Gastrocnemius medialis (tissue), 4 donors: ENCODE results near the gene SHC1. TPM values are rescaled to one million over a fixed set of nuclear protein-coding genes. Genes with fewer than 3 reads are reported as not detected.
A peak's percentile ranks its signal among the peaks of the same experiment; 100 is the strongest.

Experiments used
- ATAC-seq, 2 donors: fragments of 150-250 bp; one replicate each; pipeline ENCODE4 v1.9.1; 2016
- DNase-seq, 2 donors: peaks; one replicate each; pipeline ENCODE4 v3.0.0-alpha.2; 2019
- H3K27ac ChIP-seq, 4 donors: fragments of 200-600 bp; sonication (generic); 1 replicate in 1 of 4; 2 replicates in 3 of 4; pipeline ENCODE4 v1.5.1; 2016 to 2018; ENCODE audit warnings: mild to moderate bottlenecking in 2 of 4, moderate library complexity in 1 of 4
- H3K27me3 ChIP-seq, 3 donors: fragments of 200-600 bp; sonication (generic) in 2 of 3; 1 replicate in 1 of 3; 2 replicates in 2 of 3; pipeline versions ENCODE4 v1.5.1 to v1.6.0; 2016 to 2019; ENCODE audit warnings: mild to moderate bottlenecking in 1 of 3, moderate library complexity in 1 of 3
- H3K36me3 ChIP-seq, 2 donors: fragments of 200-600 bp; sonication (generic) in 1 of 2; one replicate each; pipeline ENCODE4 v1.5.1; 2017 to 2018
- H3K4me1 ChIP-seq, 2 donors: fragments of 200-600 bp; sonication (generic) in 1 of 2; one replicate each; pipeline ENCODE4 v1.5.1; 2016 to 2017; ENCODE audit warnings: mild to moderate bottlenecking in 2 of 2
- H3K4me3 ChIP-seq, 4 donors: fragments of 200-600 bp; sonication (generic) in 3 of 4; 1 replicate in 1 of 4; 2 replicates in 3 of 4; pipeline ENCODE4 v1.5.1; 2016 to 2019; ENCODE audit warnings: mild to moderate bottlenecking in 2 of 4
- H3K9me3 ChIP-seq, 3 donors: fragments of 200-600 bp; sonication (generic) in 2 of 3; 1 replicate in 1 of 3; 2 replicates in 2 of 3; pipeline ENCODE4 v1.5.1; 2016 to 2019
- CTCF ChIP-seq, 5 experiments: fragments of 450-650 bp in 3 of 5; fragments of 200-600 bp in 2 of 5; sonication (generic) in 2 of 5; IDR thresholded peaks in 4 of 5; conservative IDR thresholded peaks in 1 of 5; 1 replicate in 4 of 5; 2 replicates in 1 of 5; pipeline ENCODE4 v1.5.1; 2016 to 2019; ENCODE audit warnings: antibody characterized with exemption in 5 of 5, mild to moderate bottlenecking in 3 of 5, moderate library complexity in 3 of 5
- POLR2A ChIP-seq, 2 donors: fragments of 450-650 bp; IDR thresholded peaks; one replicate each; pipeline ENCODE4 v1.6.1; 2017; ENCODE audit warnings: antibody characterized with exemption in 2 of 2, mild to moderate bottlenecking in 2 of 2, moderate library complexity in 2 of 2
- in situ Hi-C, 4 donors: fragments of 200-750 bp; cut with MboI; loops; one replicate each; pipeline versions ENCODE4 v1.15.0 to v1.8.0; 2017; ENCODE audit warnings: low sequenced_read_pairs in 4 of 4
- intact Hi-C: fragments of 100-400 bp; cut with DNase I; formaldehyde crosslinking; loops from one replicate; pipeline ENCODE4 v1.15.1; 2023; ENCODE audit warnings: low total_unique reads
- total RNA-seq, 4 donors: library from RNA; depleted of rRNA; stranded (reverse); fragments of >200 nt; gene quantifications; one replicate each; pipeline versions ENCODE4 v1.1.0 to v1.2.3, GENCODE V29; 2016

The SHC1 gene
- total RNA-seq, 4 donors from 2014 or later, result 27.4 to 135 (median 54.9) TPM

- H3K4me1 ChIP-seq, result peaks cover 11 to 17% of the 10 kb centered on the region in 2 donors
- no peak for DNase-seq
Measured at GRCh38 chr1:154938604-154939399, 31.7 kb downstream of the SHC1 start.

GRCh38 chr1:154937988-154938386 lies 32.6 kb downstream of the SHC1 start:
- Histone ChIP-seq H3K9me3 (no peaks in the 10 kb centered on the region), H3K36me3 (no peaks in the 10 kb centered on the region), H3K27ac (peak overlapping the region; percentile 93 to 99 (median 98)), H3K27me3 (no peaks in the 10 kb centered on the region), H3K4me1 (peaks cover 11 to 15% of the 10 kb centered on the region in 2 donors), H3K4me3 (peak overlapping the region in 2 of 4 donors; percentile 88 to 97)
- in situ Hi-C loops, result no loop called here
- DNase-seq (no peak), ATAC-seq (no peak)
- TF ChIP-seq POLR2A (IDR thresholded peaks at IDR 0.05) (no peak), CTCF (IDR thresholded peaks at IDR 0.05 in 4 of 5, conservative IDR thresholded peaks at IDR 0.05 in 1 of 5) (no peak)
- intact Hi-C loops, result loop anchor here (1.0 to 2.0 kb wide), 4 partner anchors 18 to 379 kb away; partner anchors contain the start of genes KCNN3, PBXIP1 and UBE2Q1

More at GRCh38 chr1:154938604-154939399, 31.7 kb downstream of the SHC1 start:
- ATAC-seq, result no peak
- peak overlapping the region; percentile 93 to 99 (median 98) for H3K27ac ChIP-seq
- no peak overlapping the region for H3K4me3 ChIP-seq
- in situ Hi-C loops, result no loop called here
- no peaks in the 10 kb centered on the region for H3K9me3 ChIP-seq
- no peaks in the 10 kb centered on the region for H3K27me3 ChIP-seq
- TF ChIP-seq CTCF (IDR thresholded peaks at IDR 0.05 in 4 of 5, conservative IDR thresholded peaks at IDR 0.05 in 1 of 5) (no peak), POLR2A (IDR thresholded peaks at IDR 0.05) (no peak)
- H3K36me3 ChIP-seq, result no peaks in the 10 kb centered on the region
- intact Hi-C loops, result no loop called here

- no peaks in the 10 kb centered on the region for H3K36me3 ChIP-seq
- no peaks in the 10 kb centered on the region for H3K27me3 ChIP-seq
- intact Hi-C loops, result loop anchor here (1.0 to 2.0 kb wide), 4 partner anchors 19 to 379 kb away; partner anchors contain the start of genes KCNN3, PBXIP1 and UBE2Q1
- peaks cover 11 to 15% of the 10 kb centered on the region in 2 donors for H3K4me1 ChIP-seq
- no peaks in the 10 kb centered on the region for H3K9me3 ChIP-seq
- TF ChIP-seq POLR2A (IDR thresholded peaks at IDR 0.05) (peak; percentile 59 to 61), CTCF (IDR thresholded peaks at IDR 0.05 in 4 of 5, conservative IDR thresholded peaks at IDR 0.05 in 1 of 5) (peak in 3 of 5 experiments; percentile 14 to 43 (median 31))
- in situ Hi-C loops, result no loop called here
- peak overlapping the region; percentile 65 to 97 (median 83) for H3K4me3 ChIP-seq
- peak; percentile 79 to 88 for DNase-seq
- ATAC-seq, result peak; percentile 84 to 88
- H3K27ac ChIP-seq, result peak overlapping the region; percentile 93 to 99 (median 98)
Measured at GRCh38 chr1:154937085-154937987, 33.2 kb downstream of the SHC1 start.

- ATAC-seq (peak; percentile 94 to 96), DNase-seq (peak; percentile 92 to 95)
- no peaks in the 10 kb centered on the region for H3K36me3 ChIP-seq
- peak within 1 kb of the TSS; percentile 65 to 97 (median 83) for H3K4me3 ChIP-seq
- intact Hi-C loops (loop anchor here (1.0 to 2.0 kb wide), 4 partner anchors 20 to 378 kb away; partner anchors contain the start of genes KCNN3, PBXIP1 and UBE2Q1), in situ Hi-C loops (no loop called here)
- H3K27me3 ChIP-seq, result no peaks in the 10 kb centered on the region
- H3K9me3 ChIP-seq, result no peaks in the 10 kb centered on the region
- peak within 1 kb of the TSS; percentile 93 to 99 (median 98) for H3K27ac ChIP-seq
- peaks cover 11 to 15% of the 10 kb centered on the region in 2 donors for H3K4me1 ChIP-seq
- TF ChIP-seq POLR2A (IDR thresholded peaks at IDR 0.05) (peak in 1 of 2 donors; percentile 30), CTCF (IDR thresholded peaks at IDR 0.05 in 4 of 5, conservative IDR thresholded peaks at IDR 0.05 in 1 of 5) (peak in 3 of 5 experiments; percentile 36 to 55 (median 42))
Measured at GRCh38 chr1:154936555-154937084, 33.9 kb downstream of the SHC1 start, which contains the start of gene PMVK. Gene PMVK (minus strand): TSS chr1:154936719. CDS start chr1:154936685, 34 bp downstream.
